PC-9 (cell line): ENCODE data around the gene MAB21L1. TPM values are rescaled to one million over a fixed set of nuclear protein-coding genes. Genes with fewer than 3 reads are reported as not detected.

Experiments
- BruUV-seq: library from RNA; stranded (reverse); fragments of 400-500 nt; replicated peaks from 2 replicates; lab custom pipeline; 2021; lab: Mats Ljungman, UMichigan
- CTCF ChIA-PET: fragments of 300-600 bp; sonication (Branson Sonifier 250); formaldehyde crosslinking; loops from one replicate; lab custom pipeline; 2022; ENCODE audit warnings: antibody characterized with exemption; lab: Charles Lee
- POLR2A ChIA-PET: fragments of 300-600 bp; sonication (Branson Sonifier 250); formaldehyde crosslinking; loops from one replicate; lab custom pipeline; 2022; ENCODE audit warnings: antibody characterized with exemption; ENCODE audit not compliant: unreplicated experiment; lab: Charles Lee
- DNase-seq, 2 experiments: peaks; one replicate each; pipeline versions ENCODE4 v3.0.0 to v3.0.0-alpha.2; 2015 to 2022; ENCODE audit warnings: mixed read lengths in 1 of 2
- H2AFZ ChIP-seq: fragments of 200-600 bp; sonication (generic); 2 replicates; pipeline ENCODE4 v1.8.1; 2017; ENCODE audit warnings: antibody characterized with exemption
- H3F3A ChIP-seq: fragments of 200-600 bp; sonication (generic); 2 replicates; pipeline ENCODE4 v1.8.1; 2017; ENCODE audit warnings: antibody characterized with exemption, mild to moderate bottlenecking, low read depth; ENCODE audit not compliant: insufficient read depth
- H3K27ac ChIP-seq: fragments of 200-600 bp; sonication (generic); 2 replicates; pipeline ENCODE4 v1.6.1; 2016; ENCODE audit warnings: mixed run types
- H3K27me3 ChIP-seq: fragments of 200-600 bp; sonication (generic); 2 replicates; pipeline ENCODE4 v1.6.1; 2016; ENCODE audit warnings: low read depth, mixed run types; ENCODE audit not compliant: insufficient read depth
- H3K36me3 ChIP-seq: fragments of 200-600 bp; sonication (generic); 2 replicates; pipeline ENCODE4 v1.6.1; 2016; ENCODE audit warnings: low read depth, mixed run types
- H3K4me1 ChIP-seq: fragments of 200-600 bp; sonication (generic); replicated peaks from 2 replicates; pipeline ENCODE4 v1.6.1; 2016; ENCODE audit warnings: mixed run types; ENCODE audit not compliant: insufficient read depth
- H3K4me2 ChIP-seq: fragments of 200-600 bp; sonication (generic); 2 replicates; pipeline ENCODE4 v1.6.1; 2017; ENCODE audit warnings: mixed run types
- H3K4me3 ChIP-seq: fragments of 200-600 bp; sonication (generic); 2 replicates; pipeline ENCODE4 v1.6.1; 2016; ENCODE audit warnings: mixed run types
- H3K79me2 ChIP-seq: fragments of 200-600 bp; sonication (generic); 2 replicates; pipeline ENCODE4 v1.6.1; 2017; ENCODE audit warnings: low read depth, mixed run types
- H3K9me2 ChIP-seq: fragments of 200-600 bp; sonication (generic); 2 replicates; pipeline ENCODE4 v1.8.1; 2017; ENCODE audit warnings: mild to moderate bottlenecking; ENCODE audit not compliant: insufficient read depth
- H3K9me3 ChIP-seq: fragments of 200-600 bp; sonication (generic); 2 replicates; pipeline ENCODE4 v1.8.1; 2016; ENCODE audit warnings: low read depth; ENCODE audit not compliant: insufficient read depth
- H4K20me1 ChIP-seq: fragments of 200-600 bp; sonication (generic); 2 replicates; pipeline ENCODE4 v1.8.1; 2017; ENCODE audit not compliant: insufficient read depth
- EZH2 ChIP-seq: fragments of 200-600 bp; sonication (generic); IDR thresholded peaks from 2 replicates; pipeline ENCODE4 v1.8.0; 2017; ENCODE audit warnings: antibody characterized with exemption, low read depth
- intact Hi-C: fragments of 100-400 bp; cut with micrococcal nuclease; formaldehyde crosslinking; loops from one replicate; pipeline ENCODE4 v1.10.0; 2022; ENCODE audit not compliant: unreplicated experiment
- total RNA-seq: library from RNA; stranded (reverse); gene quantifications from 2 replicates; pipeline ENCODE4 v1.2.3, GENCODE V29; 2021
- TF ChIP-seq, protein P1 (sequence below): fragments of 200-600 bp; sonication (generic); conservative IDR thresholded peaks from 2 replicates; pipeline ENCODE4 v1.6.1; 2017; ENCODE audit warnings: mixed run types, antibody characterized with exemption, mild to moderate bottlenecking, moderate library complexity

Gene MAB21L1
- total RNA-seq, 1 experiment from 2014 or later: not detected

- H3F3A ChIP-seq: no peaks in the 10 kb centered on the region
- CTCF ChIA-PET: no interaction called here
- POLR2A ChIA-PET: no interaction called here
- no peak overlapping the region for H3K27ac ChIP-seq
- H3K36me3 ChIP-seq: no peaks in the 10 kb centered on the region
- no peak overlapping the region for H3K4me2 ChIP-seq
- BruUV-seq: no TSS peak
- H2AFZ ChIP-seq: no peak overlapping the region
- H3K79me2 ChIP-seq: no peaks in the 10 kb centered on the region
- no peaks in the 10 kb centered on the region for H4K20me1 ChIP-seq
- no peaks in the 10 kb centered on the region for H3K4me1 ChIP-seq
- intact Hi-C loops: no loop called here
- no peaks in the 10 kb centered on the region for H3K9me2 ChIP-seq
- no peak for DNase-seq
- no peaks in the 10 kb centered on the region for H3K9me3 ChIP-seq
- H3K27me3 ChIP-seq: no peaks in the 10 kb centered on the region
- TF ChIP-seq, protein P1, sequence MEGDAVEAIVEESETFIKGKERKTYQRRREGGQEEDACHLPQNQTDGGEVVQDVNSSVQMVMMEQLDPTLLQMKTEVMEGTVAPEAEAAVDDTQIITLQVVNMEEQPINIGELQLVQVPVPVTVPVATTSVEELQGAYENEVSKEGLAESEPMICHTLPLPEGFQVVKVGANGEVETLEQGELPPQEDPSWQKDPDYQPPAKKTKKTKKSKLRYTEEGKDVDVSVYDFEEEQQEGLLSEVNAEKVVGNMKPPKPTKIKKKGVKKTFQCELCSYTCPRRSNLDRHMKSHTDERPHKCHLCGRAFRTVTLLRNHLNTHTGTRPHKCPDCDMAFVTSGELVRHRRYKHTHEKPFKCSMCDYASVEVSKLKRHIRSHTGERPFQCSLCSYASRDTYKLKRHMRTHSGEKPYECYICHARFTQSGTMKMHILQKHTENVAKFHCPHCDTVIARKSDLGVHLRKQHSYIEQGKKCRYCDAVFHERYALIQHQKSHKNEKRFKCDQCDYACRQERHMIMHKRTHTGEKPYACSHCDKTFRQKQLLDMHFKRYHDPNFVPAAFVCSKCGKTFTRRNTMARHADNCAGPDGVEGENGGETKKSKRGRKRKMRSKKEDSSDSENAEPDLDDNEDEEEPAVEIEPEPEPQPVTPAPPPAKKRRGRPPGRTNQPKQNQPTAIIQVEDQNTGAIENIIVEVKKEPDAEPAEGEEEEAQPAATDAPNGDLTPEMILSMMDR: no peak
- TF ChIP-seq EZH2: no peak
- H3K4me3 ChIP-seq: no peak overlapping the region
These were observed 28.0 kb downstream of the MAB21L1 start for GRCh38 chr13:35448465-35448864.
